VCaP (cell line): Measurements from ENCODE around the gene DUOXA1.

Source experiments
- H3K27ac ChIP-seq: fragments of 450-650 bp; 2 replicates; pipeline ENCODE4 v1.5.1; 2017
- TF ChIP-seq, protein P1 (sequence below): fragments of 450-650 bp; conservative IDR thresholded peaks from 2 replicates; pipeline ENCODE4 v1.5.1; 2017; ENCODE audit warnings: mild to moderate bottlenecking, moderate library complexity

Gene DUOXA1

GRCh38 chr15:45162771-45163507 is 33.3 kb upstream of the DUOXA1 start:
- H3K27ac ChIP-seq = no peak overlapping the region
- TF ChIP-seq, protein P1, sequence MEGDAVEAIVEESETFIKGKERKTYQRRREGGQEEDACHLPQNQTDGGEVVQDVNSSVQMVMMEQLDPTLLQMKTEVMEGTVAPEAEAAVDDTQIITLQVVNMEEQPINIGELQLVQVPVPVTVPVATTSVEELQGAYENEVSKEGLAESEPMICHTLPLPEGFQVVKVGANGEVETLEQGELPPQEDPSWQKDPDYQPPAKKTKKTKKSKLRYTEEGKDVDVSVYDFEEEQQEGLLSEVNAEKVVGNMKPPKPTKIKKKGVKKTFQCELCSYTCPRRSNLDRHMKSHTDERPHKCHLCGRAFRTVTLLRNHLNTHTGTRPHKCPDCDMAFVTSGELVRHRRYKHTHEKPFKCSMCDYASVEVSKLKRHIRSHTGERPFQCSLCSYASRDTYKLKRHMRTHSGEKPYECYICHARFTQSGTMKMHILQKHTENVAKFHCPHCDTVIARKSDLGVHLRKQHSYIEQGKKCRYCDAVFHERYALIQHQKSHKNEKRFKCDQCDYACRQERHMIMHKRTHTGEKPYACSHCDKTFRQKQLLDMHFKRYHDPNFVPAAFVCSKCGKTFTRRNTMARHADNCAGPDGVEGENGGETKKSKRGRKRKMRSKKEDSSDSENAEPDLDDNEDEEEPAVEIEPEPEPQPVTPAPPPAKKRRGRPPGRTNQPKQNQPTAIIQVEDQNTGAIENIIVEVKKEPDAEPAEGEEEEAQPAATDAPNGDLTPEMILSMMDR = peak; percentile 90

GRCh38 chr15:45161666-45162065 is 32.0 kb upstream of the DUOXA1 start:
- no peak overlapping the region for H3K27ac ChIP-seq

DNA sequence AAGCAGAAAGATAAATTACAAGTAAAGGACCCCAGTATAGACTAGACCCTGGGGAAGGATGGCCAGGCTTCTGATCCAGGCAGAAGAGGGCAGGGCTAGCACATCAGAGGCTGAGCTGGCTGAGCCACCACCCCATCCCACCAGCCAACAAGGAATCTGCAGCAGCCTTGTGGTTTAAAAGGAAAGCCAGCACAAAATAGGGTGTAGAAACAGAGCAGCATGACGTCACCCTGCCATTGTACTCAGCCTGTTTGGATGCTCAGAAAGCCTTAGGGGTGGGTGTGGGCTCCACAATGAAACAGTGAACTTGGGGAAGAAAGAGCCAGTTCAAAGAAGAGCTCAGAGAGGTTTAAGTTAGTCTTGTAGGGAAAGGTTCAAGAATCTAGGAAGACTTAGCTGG is 28.3 kb upstream of the DUOXA1 start:
- H3K27ac ChIP-seq = no peak overlapping the region
- TF ChIP-seq, protein P1 = no peak

More at GRCh38 chr15:45161666-45162065, 32.0 kb upstream of the DUOXA1 start:
- TF ChIP-seq, protein P1 = no peak

DNA sequence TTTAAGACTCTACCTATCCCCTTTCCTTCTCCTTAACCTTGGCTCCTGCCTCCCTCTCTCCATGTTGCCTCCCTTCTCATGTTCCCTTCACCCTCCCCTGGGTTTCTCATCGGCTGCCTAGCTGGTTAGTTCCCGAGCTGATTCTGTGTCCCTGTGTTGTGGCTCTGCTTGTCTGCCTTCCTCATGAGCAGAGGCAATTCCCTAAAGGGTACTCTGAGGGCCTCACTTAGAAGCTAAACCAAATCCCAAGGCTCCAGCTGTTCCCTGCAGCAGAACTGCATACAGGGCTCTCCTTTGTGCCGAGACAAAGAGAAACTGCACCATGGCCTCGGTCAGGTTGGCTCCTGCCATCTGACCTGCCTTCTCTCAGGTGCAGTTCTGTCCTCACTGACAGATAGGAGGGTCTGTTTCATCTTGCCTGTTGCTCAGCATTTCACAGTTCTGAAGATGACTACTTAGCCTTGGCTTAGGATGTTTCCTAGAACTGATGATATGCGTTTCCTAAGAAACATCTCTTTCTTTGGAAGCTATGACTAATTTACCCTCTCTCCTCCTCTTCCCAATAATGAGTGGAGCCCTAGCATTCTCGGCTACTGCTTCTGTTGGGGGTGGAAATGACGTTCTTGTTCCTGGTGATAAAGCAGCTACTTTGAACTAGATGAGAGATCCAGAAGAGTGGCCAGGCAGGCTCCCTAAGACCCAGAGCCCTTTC is 27.2 kb upstream of the DUOXA1 start:
- TF ChIP-seq, protein P1 = no peak

DNA sequence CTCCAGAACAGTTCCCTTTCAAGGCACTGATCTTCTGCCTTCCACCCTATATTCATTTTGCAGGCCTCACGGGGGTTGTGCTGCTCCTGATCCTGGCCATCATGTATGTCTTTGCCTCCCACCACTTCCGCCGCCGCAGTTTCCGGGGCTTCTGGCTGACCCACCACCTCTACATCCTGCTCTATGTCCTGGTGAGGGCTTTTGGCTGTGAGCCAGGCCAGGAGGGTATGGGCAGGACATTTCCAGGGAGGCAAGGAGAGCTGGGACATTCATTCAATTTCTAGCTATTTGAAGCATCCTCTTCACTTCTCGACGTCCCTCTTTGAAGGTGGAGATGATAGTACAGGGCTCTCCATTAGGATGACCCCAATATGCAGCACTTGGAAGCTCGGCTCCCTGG is 26.1 kb upstream of the DUOXA1 start:
- TF ChIP-seq, protein P1 = no peak
- no peak overlapping the region for H3K27ac ChIP-seq

More for the DNA sequence above, 27.2 kb upstream of the DUOXA1 start:
- H3K27ac ChIP-seq = no peak overlapping the region

DNA sequence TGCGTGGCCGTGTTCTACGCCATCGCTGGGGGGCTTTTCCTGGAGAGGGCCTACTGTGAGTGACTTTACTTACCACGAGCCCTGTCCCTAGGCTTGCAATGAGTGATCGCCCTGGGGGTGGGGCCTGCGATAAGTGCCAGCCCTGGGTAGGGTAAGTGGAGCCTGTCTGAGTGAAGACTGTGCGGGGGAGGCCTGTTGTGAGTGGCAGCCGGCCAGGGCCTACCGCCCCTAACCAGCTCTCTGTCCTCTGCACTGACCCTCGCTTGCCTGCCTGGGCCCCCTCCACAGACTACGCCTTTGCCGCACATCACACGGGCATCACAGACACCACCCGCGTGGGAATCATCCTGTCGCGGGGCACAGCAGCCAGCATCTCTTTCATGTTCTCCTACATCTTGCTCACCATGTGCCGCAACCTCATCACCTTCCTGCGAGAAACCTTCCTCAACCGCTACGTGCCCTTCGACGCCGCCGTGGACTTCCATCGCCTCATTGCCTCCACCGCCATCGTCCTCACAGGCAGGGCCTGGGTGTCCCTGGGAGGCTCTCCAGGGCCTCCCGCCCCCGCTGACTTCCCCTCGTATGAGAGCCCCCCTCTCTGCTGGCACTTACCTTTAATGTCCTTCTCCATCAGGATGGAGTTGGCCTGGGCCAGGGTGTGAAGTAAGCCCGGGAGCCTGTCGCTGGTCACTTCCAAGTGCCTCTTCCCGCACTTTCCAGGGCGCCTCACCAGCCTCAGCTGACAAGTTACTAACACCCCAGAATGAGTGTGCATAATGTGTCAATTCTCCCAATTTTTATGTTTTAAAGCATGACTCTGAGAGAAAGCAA is 22.5 kb upstream of the DUOXA1 start:
- TF ChIP-seq, protein P1 = no peak
- H3K27ac ChIP-seq = no peak overlapping the region

DNA sequence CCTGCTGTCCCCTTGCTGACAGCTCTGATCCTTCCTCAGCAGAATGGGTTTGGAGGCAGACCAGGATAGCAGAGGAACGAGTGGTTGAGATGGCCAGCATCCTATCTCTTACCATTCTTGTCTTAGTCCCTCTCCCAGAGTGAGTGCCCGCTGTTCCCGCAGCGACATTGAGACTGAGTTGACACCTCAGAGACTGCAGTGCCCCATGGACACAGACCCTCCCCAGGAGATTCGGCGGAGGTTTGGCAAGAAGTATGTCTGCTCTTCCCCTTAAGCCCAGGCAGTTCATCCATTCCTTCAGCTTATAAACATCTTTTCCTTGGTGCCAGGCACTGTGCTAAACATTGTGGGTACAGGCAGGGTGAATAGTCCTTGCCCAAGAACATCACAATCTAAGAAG is 21.3 kb upstream of the DUOXA1 start:
- TF ChIP-seq, protein P1 = no peak

More for the DNA sequence above, 21.3 kb upstream of the DUOXA1 start:
- H3K27ac ChIP-seq = no peak overlapping the region
